Hepatocyte (in vitro differentiated cells): Measurements from ENCODE around the gene JAM2. TPM values are rescaled to one million over a fixed set of nuclear protein-coding genes. Genes with fewer than 3 reads are reported as not detected.

ENCODE experiments used
- polyA plus RNA-seq: library from polyadenylated mRNA; unstranded; fragments of >200 nt; fragmentation: Nextera tagmentation; extraction: Ambion mirVana; gene quantifications from 2 replicates; pipeline ENCODE4 v1.2.1, GENCODE V29; 2016
- total RNA-seq: library from RNA; depleted of rRNA; stranded (reverse); fragments of >200 nt; gene quantifications from 2 replicates; pipeline ENCODE4 v1.2.3, GENCODE V29; 2014

The JAM2 gene
- total and polyA plus RNA-seq, 2 experiments from 2014 or later = 1.8 to 4.9 TPM

Other genes starting within 250 kb of the JAM2 start
- gene MRPL39, start 31.8 kb upstream of the JAM2 start, total RNA-seq = 22.8 and 27.4 TPM in 2 replicates
- gene MRPL39, start 31.8 kb upstream of the JAM2 start, polyA plus RNA-seq = 43.0 and 47.0 TPM in 2 replicates
- gene ATP5PF, start 95.6 kb downstream of the JAM2 start, total RNA-seq = 178 and 190 TPM in 2 replicates
- gene ATP5PF, start 95.6 kb downstream of the JAM2 start, polyA plus RNA-seq = 478 and 510 TPM in 2 replicates
- 26.1 and 29.8 TPM in 2 replicates for gene GABPA, start 95.7 kb downstream of the JAM2 start, total RNA-seq
- gene GABPA, start 95.7 kb downstream of the JAM2 start, polyA plus RNA-seq = 8.8 and 10.7 TPM in 2 replicates